Measurements from ENCODE around the gene AKAP14. TPM values are rescaled to one million over a fixed set of nuclear protein-coding genes. Genes with fewer than 3 reads are reported as not detected.

The AKAP14 gene
- polyA plus RNA-seq (2012; ENCODE audit: missing spikeins), result not detected

- FAIRE-seq (no peak), DNase-seq (ENCODE audit: insufficient read length) (no peak)
- TF ChIP-seq TAF1 (IDR thresholded peaks at IDR 0.05; ENCODE audit: borderline replicate concordance, low read depth, low read length), result no peak
- TF ChIP-seq POLR2A (IDR thresholded peaks at IDR 0.05; ENCODE audit: low read depth, low read length), result no peak
- TF ChIP-seq POLR2AphosphoS5 (IDR thresholded peaks at IDR 0.05; ENCODE audit: low read depth, low read length), result no peak
These were observed at the start of gene AKAP14 for GRCh38 chrX:119895843-119896326. Gene AKAP14 (plus strand): TSS chrX:119895893. CDS start chrX:119903224, 7,331 bp downstream.

- peak; percentile 82 for FAIRE-seq
These were observed 43.0 kb upstream of the AKAP14 start, which contains the start of gene UPF3B for GRCh38 chrX:119852382-119853353. Gene UPF3B (minus strand): TSS chrX:119852963. CDS start chrX:119852928, 35 bp downstream.

GRCh38 chrX:119853444-119853843 is 42.2 kb upstream of the AKAP14 start:
- FAIRE-seq (no peak), DNase-seq (ENCODE audit: insufficient read length) (no peak)
- TF ChIP-seq TAF1 (IDR thresholded peaks at IDR 0.05; ENCODE audit: borderline replicate concordance, low read depth, low read length) (no peak), POLR2A (IDR thresholded peaks at IDR 0.05; ENCODE audit: low read depth, low read length) (no peak), POLR2AphosphoS5 (IDR thresholded peaks at IDR 0.05; ENCODE audit: low read depth, low read length) (no peak)

More at GRCh38 chrX:119852382-119853353, 43.0 kb upstream of the AKAP14 start, which contains the start of gene UPF3B:
- TF ChIP-seq POLR2A (IDR thresholded peaks at IDR 0.05; ENCODE audit: low read depth, low read length), result peak; percentile 64; the same call in 1 of the 2 replicates
- 0 out of 2 replicates have a peak, but pooled peaks have one; percentile 31 for TF ChIP-seq POLR2AphosphoS5 (IDR thresholded peaks at IDR 0.05; ENCODE audit: low read depth, low read length)
- peak; percentile 37; the same call in 1 of the 2 replicates for TF ChIP-seq TAF1 (IDR thresholded peaks at IDR 0.05; ENCODE audit: borderline replicate concordance, low read depth, low read length)
- peak; percentile 77 for DNase-seq (ENCODE audit: insufficient read length)

GRCh38 chrX:119870626-119871131 is 25.0 kb upstream of the AKAP14 start:
- FAIRE-seq, result peak; percentile 66
- no peak for DNase-seq (ENCODE audit: insufficient read length)
- TF ChIP-seq POLR2A (IDR thresholded peaks at IDR 0.05; ENCODE audit: low read depth, low read length), result no peak
- TF ChIP-seq POLR2AphosphoS5 (IDR thresholded peaks at IDR 0.05; ENCODE audit: low read depth, low read length), result no peak
- TF ChIP-seq TAF1 (IDR thresholded peaks at IDR 0.05; ENCODE audit: borderline replicate concordance, low read depth, low read length), result 0 out of 2 replicates have a peak, but pooled peaks have one; percentile 17

GRCh38 chrX:119871245-119871598 is 24.5 kb upstream of the AKAP14 start:
- DNase-seq (ENCODE audit: insufficient read length) (no peak), FAIRE-seq (no peak)
- TF ChIP-seq POLR2A (IDR thresholded peaks at IDR 0.05; ENCODE audit: low read depth, low read length) (no peak), TAF1 (IDR thresholded peaks at IDR 0.05; ENCODE audit: borderline replicate concordance, low read depth, low read length) (no peak), POLR2AphosphoS5 (IDR thresholded peaks at IDR 0.05; ENCODE audit: low read depth, low read length) (no peak)

- DNase-seq (ENCODE audit: insufficient read length) (peak; percentile 68), FAIRE-seq (peak; percentile 92)
- peak; percentile 87 for TF ChIP-seq POLR2A (IDR thresholded peaks at IDR 0.05; ENCODE audit: low read depth, low read length)
- TF ChIP-seq POLR2AphosphoS5 (IDR thresholded peaks at IDR 0.05; ENCODE audit: low read depth, low read length), result peak; percentile 85
- peak; percentile 80 for TF ChIP-seq TAF1 (IDR thresholded peaks at IDR 0.05; ENCODE audit: borderline replicate concordance, low read depth, low read length)
These were observed 23.9 kb upstream of the AKAP14 start, which contains the start of the genes NDUFA1 and RNF113A for GRCh38 chrX:119871599-119872395. Gene NDUFA1 (plus strand): TSS chrX:119871832. CDS start chrX:119871912, 80 bp downstream. Gene RNF113A (minus strand): TSS chrX:119871733. CDS start chrX:119871613, 120 bp downstream.

- DNase-seq (ENCODE audit: insufficient read length), result no peak
- no peak for FAIRE-seq
- TF ChIP-seq POLR2AphosphoS5 (IDR thresholded peaks at IDR 0.05; ENCODE audit: low read depth, low read length), result no peak
- TF ChIP-seq TAF1 (IDR thresholded peaks at IDR 0.05; ENCODE audit: borderline replicate concordance, low read depth, low read length), result no peak
- no peak for TF ChIP-seq POLR2A (IDR thresholded peaks at IDR 0.05; ENCODE audit: low read depth, low read length)
These were observed 17.0 kb upstream of the AKAP14 start for GRCh38 chrX:119878740-119879139.

- TF ChIP-seq POLR2A (IDR thresholded peaks at IDR 0.05; ENCODE audit: low read depth, low read length), result no peak
- TF ChIP-seq TAF1 (IDR thresholded peaks at IDR 0.05; ENCODE audit: borderline replicate concordance, low read depth, low read length), result no peak
- FAIRE-seq (no peak), DNase-seq (ENCODE audit: insufficient read length) (no peak)
These were observed 15.6 kb upstream of the AKAP14 start for GRCh38 chrX:119880076-119880475.

- FAIRE-seq (peak; percentile 90), DNase-seq (ENCODE audit: insufficient read length) (no peak)
- TF ChIP-seq TAF1 (IDR thresholded peaks at IDR 0.05; ENCODE audit: borderline replicate concordance, low read depth, low read length) (no peak), POLR2AphosphoS5 (IDR thresholded peaks at IDR 0.05; ENCODE audit: low read depth, low read length) (no peak), POLR2A (IDR thresholded peaks at IDR 0.05; ENCODE audit: low read depth, low read length) (no peak)
These were observed 14.9 kb upstream of the AKAP14 start for GRCh38 chrX:119880552-119881437.
